Neuron (in vitro differentiated cells): Measurements from ENCODE around the gene KLHL2.

Experiments
- H2AFZ ChIP-seq: one replicate; pipeline ENCODE4 v1.6.1; 2013; ENCODE audit warnings: low read depth, mild to moderate bottlenecking, inconsistent platforms, low read length, moderate library complexity
- H3K27me3 ChIP-seq: one replicate; pipeline ENCODE4 v1.6.1; 2013; ENCODE audit warnings: low read length; ENCODE audit not compliant: insufficient read depth
- H3K36me3 ChIP-seq: one replicate; pipeline ENCODE4 v1.6.1; 2013; ENCODE audit warnings: low read length; ENCODE audit not compliant: insufficient read depth
- H3K4me1 ChIP-seq: one replicate; pipeline ENCODE4 v1.6.1; 2013; ENCODE audit warnings: low read length; ENCODE audit not compliant: insufficient read depth
- H3K4me3 ChIP-seq: 2 replicates; pipeline ENCODE4 v1.5.1; 2013; ENCODE audit warnings: mild to moderate bottlenecking, low read length, moderate library complexity
- H3K9me3 ChIP-seq: one replicate; pipeline ENCODE4 v1.6.1; 2013; ENCODE audit warnings: low read length

Gene KLHL2

DNA sequence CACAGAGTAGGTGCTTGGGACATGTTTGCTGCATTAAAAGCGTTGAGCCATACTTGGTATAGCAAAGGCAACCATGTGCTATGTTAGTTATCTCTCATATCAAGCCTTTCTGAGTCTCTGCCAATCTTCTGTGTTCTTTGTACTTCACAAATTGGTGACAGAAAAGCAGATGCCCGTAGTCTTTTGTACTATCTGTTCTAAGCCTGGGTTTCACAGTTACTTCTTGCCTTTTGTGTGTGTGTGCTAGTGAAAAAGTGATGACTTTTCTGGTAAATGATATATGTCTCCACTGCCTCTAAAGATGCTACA, 16.1 kb upstream of the KLHL2 start:
- H3K9me3 ChIP-seq = no peaks in the 10 kb centered on the region
- H2AFZ ChIP-seq = peak overlapping the region; percentile 15
- H3K4me1 ChIP-seq = peaks cover 9% of the 10 kb centered on the region
- no peaks in the 10 kb centered on the region for H3K27me3 ChIP-seq
- H3K4me3 ChIP-seq = no peak overlapping the region
- no peaks in the 10 kb centered on the region for H3K36me3 ChIP-seq

- Histone ChIP-seq H3K27me3 (no peaks in the 10 kb centered on the region), H3K4me1 (peaks cover 9% of the 10 kb centered on the region), H2AFZ (no peak overlapping the region), H3K36me3 (no peaks in the 10 kb centered on the region), H3K9me3 (no peaks in the 10 kb centered on the region), H3K4me3 (no peak overlapping the region)
Measured at GRCh38 chr4:165191814-165192499, 15.4 kb upstream of the KLHL2 start.

GRCh38 chr4:165192500-165192898, 14.9 kb upstream of the KLHL2 start:
- no peak overlapping the region for H3K4me3 ChIP-seq
- H3K36me3 ChIP-seq = no peaks in the 10 kb centered on the region
- no peaks in the 10 kb centered on the region for H3K9me3 ChIP-seq
- H2AFZ ChIP-seq = no peak overlapping the region
- peaks cover 9% of the 10 kb centered on the region for H3K4me1 ChIP-seq
- H3K27me3 ChIP-seq = no peaks in the 10 kb centered on the region

- Histone ChIP-seq H3K27me3 (no peaks in the 10 kb centered on the region), H3K36me3 (no peaks in the 10 kb centered on the region), H2AFZ (no peak overlapping the region), H3K9me3 (no peaks in the 10 kb centered on the region), H3K4me3 (no peak overlapping the region), H3K4me1 (peaks cover 9% of the 10 kb centered on the region)
Measured at GRCh38 chr4:165192956-165193355, 14.4 kb upstream of the KLHL2 start.

DNA sequence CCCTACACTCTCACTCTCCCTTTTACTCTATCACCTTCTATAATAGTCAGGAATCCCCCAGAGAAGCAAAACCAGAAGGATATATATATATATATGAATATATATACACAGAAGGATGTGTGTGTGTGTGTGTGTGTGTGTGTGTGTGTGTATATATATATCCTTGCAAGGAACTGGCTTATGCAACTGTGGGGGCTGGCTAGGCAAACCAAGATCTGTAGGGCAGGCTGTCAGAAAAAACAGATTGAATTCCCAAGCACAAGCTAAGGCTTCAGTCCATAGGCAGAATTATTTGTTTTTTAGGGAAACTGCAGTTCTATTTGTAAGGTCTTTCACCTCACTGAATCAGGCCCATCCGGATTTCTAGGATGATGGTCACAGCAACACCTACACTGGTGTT, 13.0 kb upstream of the KLHL2 start:
- H3K9me3 ChIP-seq = no peaks in the 10 kb centered on the region
- no peak overlapping the region for H2AFZ ChIP-seq
- no peaks in the 10 kb centered on the region for H3K27me3 ChIP-seq
- H3K4me1 ChIP-seq = peaks cover 9% of the 10 kb centered on the region
- no peaks in the 10 kb centered on the region for H3K36me3 ChIP-seq
- no peak overlapping the region for H3K4me3 ChIP-seq

GRCh38 chr4:165198329-165198728, 9.0 kb upstream of the KLHL2 start:
- Histone ChIP-seq H2AFZ (no peak overlapping the region), H3K9me3 (no peaks in the 10 kb centered on the region), H3K4me1 (no peaks in the 10 kb centered on the region), H3K27me3 (no peaks in the 10 kb centered on the region), H3K36me3 (no peaks in the 10 kb centered on the region), H3K4me3 (no peak overlapping the region)

DNA sequence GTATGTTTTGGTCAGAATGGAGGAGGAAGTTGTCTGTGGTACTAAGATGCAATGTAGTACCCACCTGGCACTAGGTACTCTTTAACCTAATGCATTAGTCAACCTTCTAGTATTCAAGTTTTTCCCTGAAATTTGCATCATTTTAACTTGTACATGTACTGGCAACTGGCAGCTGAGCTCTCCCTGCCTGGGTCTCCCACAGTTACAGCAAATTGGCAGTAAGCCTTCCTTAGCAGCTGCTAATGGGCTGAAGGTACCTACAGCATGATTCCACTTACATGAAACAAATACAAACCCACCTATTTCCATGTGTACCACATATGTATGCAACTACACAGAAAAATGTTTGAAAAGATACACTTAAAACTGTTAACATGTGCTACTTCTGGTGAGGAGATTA, 8.1 kb upstream of the KLHL2 start:
- no peak overlapping the region for H3K4me3 ChIP-seq
- no peaks in the 10 kb centered on the region for H3K36me3 ChIP-seq
- no peak overlapping the region for H2AFZ ChIP-seq
- H3K4me1 ChIP-seq = no peaks in the 10 kb centered on the region
- H3K27me3 ChIP-seq = no peaks in the 10 kb centered on the region
- H3K9me3 ChIP-seq = no peaks in the 10 kb centered on the region

- Histone ChIP-seq H3K4me1 (no peaks in the 10 kb centered on the region), H3K36me3 (no peaks in the 10 kb centered on the region), H3K4me3 (no peak overlapping the region), H2AFZ (no peak overlapping the region), H3K27me3 (no peaks in the 10 kb centered on the region), H3K9me3 (no peaks in the 10 kb centered on the region)
Measured at GRCh38 chr4:165199722-165200121, 7.6 kb upstream of the KLHL2 start.

- Histone ChIP-seq H3K9me3 (no peaks in the 10 kb centered on the region), H3K27me3 (no peaks in the 10 kb centered on the region), H2AFZ (no peak overlapping the region), H3K36me3 (no peaks in the 10 kb centered on the region), H3K4me1 (peaks cover 5% of the 10 kb centered on the region), H3K4me3 (no peak overlapping the region)
Measured at GRCh38 chr4:165201806-165202205, 5.6 kb upstream of the KLHL2 start.

- no peak overlapping the region for H2AFZ ChIP-seq
- no peaks in the 10 kb centered on the region for H3K27me3 ChIP-seq
- H3K36me3 ChIP-seq = no peaks in the 10 kb centered on the region
- H3K4me1 ChIP-seq = peaks cover 12% of the 10 kb centered on the region
- no peaks in the 10 kb centered on the region for H3K9me3 ChIP-seq
- H3K4me3 ChIP-seq = no peak overlapping the region
Measured at GRCh38 chr4:165203541-165204461, 3.6 kb upstream of the KLHL2 start.

DNA sequence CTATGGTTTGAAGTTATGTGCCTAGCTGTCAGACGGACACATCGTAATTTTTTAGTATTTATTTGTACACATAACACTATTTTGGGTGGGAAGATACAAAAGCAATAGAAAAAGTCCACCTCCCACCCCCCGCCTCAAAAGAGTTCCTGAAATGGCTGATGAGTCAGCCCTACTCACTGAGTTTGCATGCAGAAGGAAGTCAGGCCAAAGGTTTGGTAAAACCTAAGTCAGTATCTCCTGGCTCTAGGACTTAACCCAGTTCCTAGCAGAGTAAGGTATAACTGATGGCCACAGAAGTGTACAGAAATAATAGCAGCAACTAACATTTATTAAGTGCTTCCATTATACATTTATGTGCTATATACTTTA, 2.9 kb upstream of the KLHL2 start:
- no peaks in the 10 kb centered on the region for H3K36me3 ChIP-seq
- no peak overlapping the region for H2AFZ ChIP-seq
- no peaks in the 10 kb centered on the region for H3K9me3 ChIP-seq
- H3K27me3 ChIP-seq = no peaks in the 10 kb centered on the region
- H3K4me3 ChIP-seq = no peak overlapping the region
- H3K4me1 ChIP-seq = peaks cover 18% of the 10 kb centered on the region

DNA sequence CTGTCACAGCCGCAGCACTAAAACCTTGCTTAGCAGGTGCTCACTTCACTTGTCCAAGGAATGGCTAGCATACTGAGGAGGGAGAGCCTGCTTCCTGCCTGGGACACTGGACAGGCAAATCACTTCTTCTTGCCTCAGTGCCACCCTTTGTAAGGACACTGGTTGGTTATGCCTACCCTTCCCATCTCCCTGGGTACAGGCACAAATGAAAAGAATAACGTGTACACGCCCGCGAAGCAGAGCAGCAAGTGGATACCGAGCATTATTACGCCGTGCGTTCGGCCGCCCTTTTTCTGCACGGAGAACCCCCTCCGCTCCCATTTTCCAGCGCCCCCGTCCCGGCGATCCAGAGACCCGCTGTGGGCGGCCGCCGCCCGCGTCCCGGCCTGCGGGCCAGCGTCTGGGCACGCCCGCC, 338 bp upstream of the KLHL2 start:
- H3K4me1 ChIP-seq = peaks cover 25% of the 10 kb centered on the region

GRCh38 chr4:165208221-165208652, 876 bp downstream of the KLHL2 start:
- no peaks in the 10 kb centered on the region for H3K27me3 ChIP-seq
- H2AFZ ChIP-seq = peak overlapping the region; percentile 95
- H3K36me3 ChIP-seq = no peaks in the 10 kb centered on the region
- H3K9me3 ChIP-seq = no peaks in the 10 kb centered on the region
- H3K4me1 ChIP-seq = peaks cover 26% of the 10 kb centered on the region
- peak overlapping the region; percentile 89 for H3K4me3 ChIP-seq

More for the DNA sequence above, 338 bp upstream of the KLHL2 start:
- Histone ChIP-seq H2AFZ (peak overlapping the region; percentile 88), H3K36me3 (no peaks in the 10 kb centered on the region), H3K4me3 (peak overlapping the region; percentile 89), H3K9me3 (no peaks in the 10 kb centered on the region), H3K27me3 (no peaks in the 10 kb centered on the region)
